ENCODE measurements around the gene TMEM11.

The TMEM11 gene

GRCh38 chr17:21218831-21219380 is 4.9 kb upstream of the TMEM11 start:
- Histone ChIP-seq H3K27me3 (replicated peaks; ENCODE audit: insufficient read depth, low read length) (no peaks in the 10 kb centered on the region), H3K36me3 (replicated peaks; ENCODE audit: insufficient read depth, low read length) (no peaks in the 10 kb centered on the region), H4K20me1 (ENCODE audit: insufficient read depth, low read length) (no peaks in the 10 kb centered on the region), H3K79me2 (ENCODE audit: low read length) (peaks cover 32% of the 10 kb centered on the region), H3K9me3 (replicated peaks; ENCODE audit: insufficient read depth, low read length) (no peaks in the 10 kb centered on the region), H3K27ac (ENCODE audit: low read length) (no peak overlapping the region), H3K4me3 (ENCODE audit: low read length) (no peak overlapping the region), H3K9me2 (replicated peaks; ENCODE audit: insufficient read depth, low read length) (no peaks in the 10 kb centered on the region), H3K4me1 (ENCODE audit: low read length) (peaks cover 5% of the 10 kb centered on the region; the same call in 1 of the 2 replicates), H3F3A (ENCODE audit: insufficient read depth, low read length) (peaks cover 6% of the 10 kb centered on the region; the same call in 1 of the 2 replicates), H3K4me2 (ENCODE audit: low read depth, low read length) (no peak overlapping the region), H2AFZ (ENCODE audit: low read length) (no peak overlapping the region), H3K9ac (ENCODE audit: low read length) (no peak overlapping the region)
- no peak for DNase-seq
- TF ChIP-seq EZH2 (optimal IDR thresholded peaks at IDR 0.05; ENCODE audit: low read depth, low read length): no peak
- no peak for TF ChIP-seq EZH2phosphoT487 (IDR thresholded peaks at IDR 0.05; ENCODE audit: low read length)
- TF ChIP-seq, protein P1, sequence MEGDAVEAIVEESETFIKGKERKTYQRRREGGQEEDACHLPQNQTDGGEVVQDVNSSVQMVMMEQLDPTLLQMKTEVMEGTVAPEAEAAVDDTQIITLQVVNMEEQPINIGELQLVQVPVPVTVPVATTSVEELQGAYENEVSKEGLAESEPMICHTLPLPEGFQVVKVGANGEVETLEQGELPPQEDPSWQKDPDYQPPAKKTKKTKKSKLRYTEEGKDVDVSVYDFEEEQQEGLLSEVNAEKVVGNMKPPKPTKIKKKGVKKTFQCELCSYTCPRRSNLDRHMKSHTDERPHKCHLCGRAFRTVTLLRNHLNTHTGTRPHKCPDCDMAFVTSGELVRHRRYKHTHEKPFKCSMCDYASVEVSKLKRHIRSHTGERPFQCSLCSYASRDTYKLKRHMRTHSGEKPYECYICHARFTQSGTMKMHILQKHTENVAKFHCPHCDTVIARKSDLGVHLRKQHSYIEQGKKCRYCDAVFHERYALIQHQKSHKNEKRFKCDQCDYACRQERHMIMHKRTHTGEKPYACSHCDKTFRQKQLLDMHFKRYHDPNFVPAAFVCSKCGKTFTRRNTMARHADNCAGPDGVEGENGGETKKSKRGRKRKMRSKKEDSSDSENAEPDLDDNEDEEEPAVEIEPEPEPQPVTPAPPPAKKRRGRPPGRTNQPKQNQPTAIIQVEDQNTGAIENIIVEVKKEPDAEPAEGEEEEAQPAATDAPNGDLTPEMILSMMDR (IDR thresholded peaks at IDR 0.05; ENCODE audit: low read length): no peak

- H3K9ac ChIP-seq (ENCODE audit: low read length): no peak overlapping the region
- H4K20me1 ChIP-seq (ENCODE audit: insufficient read depth, low read length): no peaks in the 10 kb centered on the region
- no peaks in the 10 kb centered on the region for H3K9me3 ChIP-seq (replicated peaks; ENCODE audit: insufficient read depth, low read length)
- peaks cover 40% of the 10 kb centered on the region for H3K79me2 ChIP-seq (ENCODE audit: low read length)
- no peak overlapping the region for H3K27ac ChIP-seq (ENCODE audit: low read length)
- no peak for DNase-seq
- H3K4me1 ChIP-seq (ENCODE audit: low read length): peaks cover 5% of the 10 kb centered on the region; the same call in 1 of the 2 replicates
- H3F3A ChIP-seq (ENCODE audit: insufficient read depth, low read length): peaks cover 6% of the 10 kb centered on the region; the same call in 1 of the 2 replicates
- H3K27me3 ChIP-seq (replicated peaks; ENCODE audit: insufficient read depth, low read length): no peaks in the 10 kb centered on the region
- H3K4me3 ChIP-seq (ENCODE audit: low read length): no peak overlapping the region
- no peaks in the 10 kb centered on the region for H3K36me3 ChIP-seq (replicated peaks; ENCODE audit: insufficient read depth, low read length)
- H2AFZ ChIP-seq (ENCODE audit: low read length): no peak overlapping the region
- no peak overlapping the region for H3K4me2 ChIP-seq (ENCODE audit: low read depth, low read length)
- no peaks in the 10 kb centered on the region for H3K9me2 ChIP-seq (replicated peaks; ENCODE audit: insufficient read depth, low read length)
- TF ChIP-seq EZH2 (optimal IDR thresholded peaks at IDR 0.05; ENCODE audit: low read depth, low read length) (no peak), EZH2phosphoT487 (IDR thresholded peaks at IDR 0.05; ENCODE audit: low read length) (no peak)
- TF ChIP-seq, protein P1 (IDR thresholded peaks at IDR 0.05; ENCODE audit: low read length): no peak
Observed at GRCh38 chr17:21218101-21218500, 4.1 kb upstream of the TMEM11 start.

DNA sequence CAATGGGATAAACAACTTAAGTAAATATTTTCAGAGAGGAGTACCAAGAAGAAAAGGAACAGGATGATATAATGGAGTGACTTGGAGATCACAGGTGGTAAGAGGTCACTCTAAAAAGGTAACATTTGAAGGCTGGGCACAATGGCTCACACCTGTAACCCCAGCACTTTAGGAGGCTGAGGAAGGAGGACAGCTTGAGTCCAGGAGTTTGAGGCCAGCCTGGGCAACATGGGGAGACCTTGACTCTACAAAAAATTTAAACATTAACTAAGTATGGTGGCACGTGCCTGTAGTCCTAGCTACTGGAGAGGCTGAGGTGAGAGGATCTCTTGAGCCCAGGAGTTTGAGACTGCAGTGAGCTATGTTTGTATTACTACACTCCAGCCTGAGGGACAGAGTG is 3.4 kb upstream of the TMEM11 start:
- Histone ChIP-seq H3K4me1 (ENCODE audit: low read length) (peaks cover 7% of the 10 kb centered on the region), H3K79me2 (ENCODE audit: low read length) (peaks cover 48% of the 10 kb centered on the region), H3K4me2 (ENCODE audit: low read depth, low read length) (no peak overlapping the region)

More for the DNA sequence above, 3.4 kb upstream of the TMEM11 start:
- Histone ChIP-seq H3K4me3 (ENCODE audit: low read length) (no peak overlapping the region), H4K20me1 (ENCODE audit: insufficient read depth, low read length) (0 out of 2 replicates have a peak, but pooled peaks cover 2% of the 10 kb centered on the region), H3K27me3 (replicated peaks; ENCODE audit: insufficient read depth, low read length) (no peaks in the 10 kb centered on the region), H3K9ac (ENCODE audit: low read length) (no peak overlapping the region), H3K9me3 (replicated peaks; ENCODE audit: insufficient read depth, low read length) (no peaks in the 10 kb centered on the region), H2AFZ (ENCODE audit: low read length) (no peak overlapping the region), H3F3A (ENCODE audit: insufficient read depth, low read length) (peaks cover 6% of the 10 kb centered on the region; the same call in 1 of the 2 replicates), H3K36me3 (replicated peaks; ENCODE audit: insufficient read depth, low read length) (no peaks in the 10 kb centered on the region), H3K27ac (ENCODE audit: low read length) (no peak overlapping the region), H3K9me2 (replicated peaks; ENCODE audit: insufficient read depth, low read length) (no peaks in the 10 kb centered on the region)
- no peak for TF ChIP-seq EZH2 (optimal IDR thresholded peaks at IDR 0.05; ENCODE audit: low read depth, low read length)
- TF ChIP-seq, protein P1 (IDR thresholded peaks at IDR 0.05; ENCODE audit: low read length): no peak
- no peak for TF ChIP-seq EZH2phosphoT487 (IDR thresholded peaks at IDR 0.05; ENCODE audit: low read length)
- no peak for DNase-seq

Data from MM.1S (cell line).